B cell (primary cell): ENCODE data around the gene DUT. TPM values are rescaled to one million over a fixed set of nuclear protein-coding genes. Genes with fewer than 3 reads are reported as not detected.
A peak's percentile ranks its signal among the peaks of the same experiment; 100 is the strongest.

Experiments
- ATAC-seq: fragments of 200-7000 bp; cut with Tn5 transposase; one replicate; pipeline ENCODE4 v1.10.0; 2021; ENCODE audit warnings: low read depth, mild to moderate bottlenecking, moderate number of reproducible peaks, moderate library complexity
- CTCF ChIA-PET: fragments of 350-600 bp; sonication (Branson Sonifier 250); formaldehyde crosslinking; loops from one replicate; lab custom pipeline; 2021; ENCODE audit warnings: antibody characterized with exemption, inconsistent platforms; lab: Charles Lee
- POLR2A ChIA-PET: fragments of 350-600 bp; sonication (Branson Sonifier 250); formaldehyde crosslinking; loops from one replicate; lab custom pipeline; 2021; ENCODE audit warnings: antibody characterized with exemption; lab: Charles Lee
- DNase-seq: peaks from one replicate; pipeline ENCODE4 v3.0.0; 2013
- H2AFZ ChIP-seq: 2 replicates; pipeline ENCODE4 v1.6.1; 2012; ENCODE audit warnings: mild to moderate bottlenecking, low read depth, low read length; ENCODE audit not compliant: insufficient read depth, poor library complexity, severe bottlenecking
- H3K27ac ChIP-seq, 2 donors: 1 replicate in 1 of 2; 2 replicates in 1 of 2; pipeline ENCODE4 v1.5.1; 2012 to 2013; ENCODE audit warnings: low read length in 2 of 2, mild to moderate bottlenecking in 2 of 2, moderate library complexity in 1 of 2
- H3K27me3 ChIP-seq, 4 experiments: fragments of 200-600 bp in 1 of 4; sonication (generic) in 1 of 4; replicated peaks in 1 of 4; 1 replicate in 2 of 4; 2 replicates in 2 of 4; pipeline versions ENCODE4 v1.6.1 to v1.7.0; 2013 to 2016; ENCODE audit warnings: low read length in 3 of 4, mild to moderate bottlenecking in 2 of 4, mixed read lengths in 1 of 4, moderate library complexity in 1 of 4; ENCODE audit not compliant: insufficient read depth in 4 of 4, control insufficient read depth in 3 of 4; ENCODE audit errors: control extremely low read depth in 1 of 4
- H3K36me3 ChIP-seq, 2 experiments: replicated peaks in 1 of 2; 1 replicate in 1 of 2; 2 replicates in 1 of 2; pipeline versions ENCODE4 v1.6.1 to v1.7.1; 2013; ENCODE audit warnings: low read length in 1 of 2; ENCODE audit not compliant: insufficient read depth in 2 of 2, control insufficient read depth in 1 of 2; ENCODE audit errors: control extremely low read depth in 1 of 2, extremely low read depth in 1 of 2
- H3K4me1 ChIP-seq, 2 donors: fragments of 200-600 bp in 1 of 2; sonication (generic) in 1 of 2; 1 replicate in 1 of 2; 2 replicates in 1 of 2; pipeline versions ENCODE4 v1.5.1 to v1.6.1; 2013 to 2017; ENCODE audit warnings: low read length in 2 of 2; ENCODE audit not compliant: control insufficient read depth in 2 of 2, insufficient read depth in 2 of 2
- H3K4me2 ChIP-seq: replicated peaks from 2 replicates; pipeline ENCODE3; 2012; ENCODE audit warnings: mild to moderate bottlenecking, low read depth, low read length; ENCODE audit not compliant: poor library complexity, severe bottlenecking
- H3K4me3 ChIP-seq, 5 experiments: fragments of 200-600 bp in 1 of 5; sonication (generic) in 1 of 5; 1 replicate in 3 of 5; 2 replicates in 2 of 5; pipeline versions ENCODE4 v1.5.1 to v1.7.0; 2011 to 2016; ENCODE audit warnings: low read length in 4 of 5, mild to moderate bottlenecking in 4 of 5, low read depth in 2 of 5, control low read depth in 1 of 5, moderate library complexity in 1 of 5; ENCODE audit not compliant: insufficient read depth in 1 of 5; ENCODE audit errors: control extremely low read depth in 1 of 5, extremely low read depth in 1 of 5
- H3K79me2 ChIP-seq: fragments of 200-600 bp; sonication (generic); one replicate; pipeline ENCODE4 v1.6.0; 2016; ENCODE audit warnings: low read length; ENCODE audit not compliant: control insufficient read depth, insufficient read depth
- H3K9ac ChIP-seq: fragments of 200-600 bp; sonication (generic); 2 replicates; pipeline ENCODE4 v1.6.1; 2017; ENCODE audit warnings: mild to moderate bottlenecking, low read length, moderate library complexity
- H3K9me3 ChIP-seq, 3 donors: one replicate each; pipeline versions ENCODE4 v1.6.1 to v1.7.1; 2013; ENCODE audit warnings: low read length in 2 of 3; ENCODE audit not compliant: control insufficient read depth in 2 of 3, insufficient read depth in 1 of 3; ENCODE audit errors: control extremely low read depth in 1 of 3
- H4K20me1 ChIP-seq: 2 replicates; pipeline ENCODE4 v1.6.0; 2012; ENCODE audit warnings: mild to moderate bottlenecking, low read length; ENCODE audit not compliant: insufficient read depth, control insufficient read depth, poor library complexity, severe bottlenecking
- H3K27ac Mint-ChIP-seq: one replicate; pipeline ENCODE4 v1.8.0; 2021; ENCODE audit warnings: mixed read lengths
- H3K27me3 Mint-ChIP-seq: one replicate; pipeline ENCODE4 v1.8.0; 2021; ENCODE audit warnings: mixed read lengths
- H3K4me1 Mint-ChIP-seq: one replicate; pipeline ENCODE4 v1.8.0; 2021; ENCODE audit warnings: mixed read lengths
- H3K4me3 Mint-ChIP-seq: one replicate; pipeline ENCODE4 v1.8.0; 2021; ENCODE audit warnings: mixed read lengths
- H3K9me3 Mint-ChIP-seq: one replicate; pipeline ENCODE4 v1.8.0; 2022; ENCODE audit warnings: mixed read lengths; ENCODE audit not compliant: insufficient read depth
- CTCF ChIP-seq: fragments of 200-600 bp; IDR thresholded peaks from one replicate; pipeline ENCODE4 v1.8.0; 2022; ENCODE audit warnings: antibody characterized with exemption, mild to moderate bottlenecking
- EZH2 ChIP-seq: IDR thresholded peaks from 2 replicates; pipeline ENCODE4 v1.6.1; 2012; ENCODE audit warnings: borderline replicate concordance, low read depth, mild to moderate bottlenecking, moderate library complexity, low read length; ENCODE audit not compliant: insufficient read depth, poor library complexity, severe bottlenecking
- whole genome bisulfite sequencing: methylation state at CpG from one replicate; pipeline ENCODE4 v1.1.5; 2013; ENCODE audit warnings: missing lambda C conversion rate; ENCODE audit not compliant: insufficient coverage; 5-methylcytosine and 5-hydroxymethylcytosine counted together
- intact Hi-C: fragments of 100-400 bp; cut with micrococcal nuclease; formaldehyde crosslinking; loops from one replicate; pipeline ENCODE4 v1.10.0; 2022
- polyA plus RNA-seq: library from polyadenylated mRNA; depleted of rRNA; stranded (reverse); fragments of >200 nt; gene quantifications from 2 replicates; pipeline ENCODE4 v1.2.3, GENCODE V29; 2012
- total RNA-seq, 2 donors: library from RNA; stranded (reverse); fragments of 120-200 nt in 1 of 2; gene quantifications; 1 replicate in 1 of 2; 2 replicates in 1 of 2; pipeline versions ENCODE4 v1.2.3 to v1.2.4, GENCODE V29; 2013 to 2022

DUT gene
- total and polyA plus RNA-seq, 2 donors (not counting 1 experiment from before 2014, with no cell fraction given) = 59.5 to 84.7 TPM

GRCh38 chr15:48331796-48332641 lies 790 bp downstream of the DUT start:
- Histone ChIP-seq H3K79me2 (no peaks in the 10 kb centered on the region), H3K4me3 (peak overlapping the region; percentile 44 to 90 (median 77)), H3K27ac (peak overlapping the region; percentile 83 to 90), H3K4me1 (peaks cover 10 to 14% of the 10 kb centered on the region in 2 donors), H3K9ac (peak overlapping the region; percentile 82), H2AFZ (peak overlapping the region; percentile 84), H3K36me3 (peaks cover 6 to 10% of the 10 kb centered on the region in 2 experiments), H3K4me2 (peak overlapping the region; percentile 90), H3K9me3 (no peaks in the 10 kb centered on the region), H4K20me1 (no peaks in the 10 kb centered on the region), H3K27me3 (no peaks in the 10 kb centered on the region)
- Mint-ChIP-seq H3K4me3 (peak overlapping the region; percentile 94), H3K9me3 (no peaks in the 10 kb centered on the region), H3K27ac (peak overlapping the region; percentile 95), H3K4me1 (peaks cover 19% of the 10 kb centered on the region), H3K27me3 (no peaks in the 10 kb centered on the region)
- TF ChIP-seq EZH2 = no peak
- no peak for TF ChIP-seq CTCF
- intact Hi-C loops = loop anchor here (1.0 to 2.0 kb wide), 5 partner anchors 21 to 1289 kb away; partner anchors contain the start of genes CEP152, DTWD1, FAM227B and MYEF2
- POLR2A ChIA-PET = interaction anchor here (0.6 kb wide), 1 partner anchor 483 kb away, joined by 3 read pairs; no protein-coding TSS in a partner anchor
- DNase-seq (peak; percentile 87), ATAC-seq (peak; percentile 71)
- WGBS = under 1% methylated on average over 50 of the region's 64 CpGs
- CTCF ChIA-PET = interaction anchor here (0.7 to 0.9 kb wide), 2 partner anchors 10 to 46 kb away, joined by 3 read pairs; no protein-coding TSS in a partner anchor
